Activated T-cell treated with anti-CD3 and anti-CD28 coated beads, Interleukin-2, amount 50 U/mL, for 4 hours (primary cell): Measurements from ENCODE around the gene OLR1. TPM values are rescaled to one million over a fixed set of nuclear protein-coding genes. Genes with fewer than 3 reads are reported as not detected.

Source experiments
- ATAC-seq, 2 donors: fragments of 200-7000 bp; cut with Tn5 transposase; one replicate each; pipeline ENCODE4 v1.10.0; 2021
- DNase-seq: peaks from one replicate; pipeline ENCODE4 v3.0.0-alpha.2; 2020
- H3K27me3 Mint-ChIP-seq: one replicate; pipeline ENCODE4 v1.8.0; 2021; ENCODE audit warnings: low read depth, mixed read lengths
- H3K36me3 Mint-ChIP-seq: one replicate; pipeline ENCODE4 v1.8.0; 2022; ENCODE audit warnings: mixed read lengths; ENCODE audit not compliant: insufficient read depth
- H3K4me1 Mint-ChIP-seq: one replicate; pipeline ENCODE4 v1.8.0; 2021; ENCODE audit warnings: low read depth, mixed read lengths
- H3K4me3 Mint-ChIP-seq: one replicate; pipeline ENCODE4 v1.8.0; 2021; ENCODE audit warnings: mild to moderate bottlenecking, moderate library complexity, mixed read lengths
- H3K9me3 Mint-ChIP-seq: one replicate; pipeline ENCODE4 v1.8.0; 2021; ENCODE audit warnings: mixed read lengths
- total RNA-seq, 3 donors: library from RNA; stranded (reverse); gene quantifications; one replicate each; pipeline ENCODE4 v1.2.1, GENCODE V29; 2021

Gene OLR1
- total RNA-seq, 3 donors from 2014 or later = not detected

GRCh38 chr12:10178821-10179220 lies 6.9 kb upstream of the OLR1 start, which contains the start of gene TMEM52B:
Gene TMEM52B, plus strand, starts transcription at chr12:10179032. Its CDS starts 543 bp downstream, at chr12:10179575.
- H3K36me3 Mint-ChIP-seq = no peaks in the 10 kb centered on the region
- H3K4me1 Mint-ChIP-seq = peaks cover 4% of the 10 kb centered on the region
- no peak within 1 kb of the TSS for H3K4me3 Mint-ChIP-seq
- DNase-seq = no peak
- H3K9me3 Mint-ChIP-seq = no peaks in the 10 kb centered on the region
- ATAC-seq = no peak
- peaks cover 41% of the 10 kb centered on the region for H3K27me3 Mint-ChIP-seq

- Mint-ChIP-seq H3K4me3 (no peak overlapping the region), H3K27me3 (peaks cover 37% of the 10 kb centered on the region), H3K4me1 (no peaks in the 10 kb centered on the region), H3K36me3 (no peaks in the 10 kb centered on the region), H3K9me3 (no peaks in the 10 kb centered on the region)
- ATAC-seq = no peak
- DNase-seq = no peak
Observed at GRCh38 chr12:10175846-10176636, 4.1 kb upstream of the OLR1 start.

- H3K36me3 Mint-ChIP-seq = no peaks in the 10 kb centered on the region
- ATAC-seq (no peak), DNase-seq (no peak)
- H3K9me3 Mint-ChIP-seq = no peaks in the 10 kb centered on the region
- no peak overlapping the region for H3K4me3 Mint-ChIP-seq
- peaks cover 35% of the 10 kb centered on the region for H3K27me3 Mint-ChIP-seq
- no peaks in the 10 kb centered on the region for H3K4me1 Mint-ChIP-seq
Observed at GRCh38 chr12:10174986-10175614, 3.2 kb upstream of the OLR1 start.

GRCh38 chr12:10170216-10170615 lies 1.7 kb downstream of the OLR1 start:
- peaks cover 25% of the 10 kb centered on the region for H3K27me3 Mint-ChIP-seq
- no peaks in the 10 kb centered on the region for H3K36me3 Mint-ChIP-seq
- no peak overlapping the region for H3K4me3 Mint-ChIP-seq
- H3K9me3 Mint-ChIP-seq = no peaks in the 10 kb centered on the region
- ATAC-seq = no peak
- no peaks in the 10 kb centered on the region for H3K4me1 Mint-ChIP-seq
- DNase-seq = no peak

- Mint-ChIP-seq H3K36me3 (no peaks in the 10 kb centered on the region), H3K9me3 (no peaks in the 10 kb centered on the region), H3K4me3 (no peak overlapping the region), H3K27me3 (peaks cover 17% of the 10 kb centered on the region), H3K4me1 (no peaks in the 10 kb centered on the region)
- DNase-seq (no peak), ATAC-seq (no peak)
Observed at GRCh38 chr12:10169104-10169503, 2.8 kb downstream of the OLR1 start.

GRCh38 chr12:10167599-10167998 lies 4.3 kb downstream of the OLR1 start:
- H3K27me3 Mint-ChIP-seq = peaks cover 15% of the 10 kb centered on the region
- DNase-seq (no peak), ATAC-seq (no peak)
- no peaks in the 10 kb centered on the region for H3K9me3 Mint-ChIP-seq
- H3K36me3 Mint-ChIP-seq = no peaks in the 10 kb centered on the region
- no peaks in the 10 kb centered on the region for H3K4me1 Mint-ChIP-seq
- H3K4me3 Mint-ChIP-seq = no peak overlapping the region

GRCh38 chr12:10165421-10165820 lies 6.5 kb downstream of the OLR1 start:
- Mint-ChIP-seq H3K4me1 (no peaks in the 10 kb centered on the region), H3K4me3 (no peak overlapping the region), H3K27me3 (peaks cover 4% of the 10 kb centered on the region), H3K36me3 (no peaks in the 10 kb centered on the region), H3K9me3 (no peaks in the 10 kb centered on the region)
- DNase-seq = no peak
- ATAC-seq = no peak

- DNase-seq (no peak), ATAC-seq (no peak)
- H3K9me3 Mint-ChIP-seq = no peaks in the 10 kb centered on the region
- H3K27me3 Mint-ChIP-seq = peaks cover 2% of the 10 kb centered on the region
- no peak overlapping the region for H3K4me3 Mint-ChIP-seq
- H3K36me3 Mint-ChIP-seq = no peaks in the 10 kb centered on the region
- no peaks in the 10 kb centered on the region for H3K4me1 Mint-ChIP-seq
Observed at GRCh38 chr12:10163084-10163483, 8.8 kb downstream of the OLR1 start.

GRCh38 chr12:10160617-10161385 lies 11.1 kb downstream of the OLR1 start:
- no peaks in the 10 kb centered on the region for H3K36me3 Mint-ChIP-seq
- H3K4me3 Mint-ChIP-seq = no peak overlapping the region
- no peak for DNase-seq
- no peaks in the 10 kb centered on the region for H3K27me3 Mint-ChIP-seq
- ATAC-seq = no peak
- H3K4me1 Mint-ChIP-seq = no peaks in the 10 kb centered on the region
- no peaks in the 10 kb centered on the region for H3K9me3 Mint-ChIP-seq

- no peaks in the 10 kb centered on the region for H3K9me3 Mint-ChIP-seq
- H3K4me1 Mint-ChIP-seq = peaks cover under 1% of the 10 kb centered on the region
- no peak overlapping the region for H3K4me3 Mint-ChIP-seq
- no peaks in the 10 kb centered on the region for H3K36me3 Mint-ChIP-seq
- ATAC-seq (no peak), DNase-seq (no peak)
- H3K27me3 Mint-ChIP-seq = peaks cover under 1% of the 10 kb centered on the region
Observed at GRCh38 chr12:10159280-10159679, 12.7 kb downstream of the OLR1 start.

GRCh38 chr12:10158406-10158805 lies 13.5 kb downstream of the OLR1 start:
- peaks cover 9% of the 10 kb centered on the region for H3K27me3 Mint-ChIP-seq
- H3K4me1 Mint-ChIP-seq = peaks cover 4% of the 10 kb centered on the region
- ATAC-seq = no peak
- H3K9me3 Mint-ChIP-seq = no peaks in the 10 kb centered on the region
- H3K36me3 Mint-ChIP-seq = no peaks in the 10 kb centered on the region
- no peak overlapping the region for H3K4me3 Mint-ChIP-seq
- DNase-seq = no peak

GRCh38 chr12:10155966-10156365 lies 16.0 kb downstream of the OLR1 start:
- peaks cover 13% of the 10 kb centered on the region for H3K27me3 Mint-ChIP-seq
- H3K4me1 Mint-ChIP-seq = peaks cover 7% of the 10 kb centered on the region
- no peaks in the 10 kb centered on the region for H3K9me3 Mint-ChIP-seq
- H3K36me3 Mint-ChIP-seq = no peaks in the 10 kb centered on the region
- no peak for DNase-seq
- ATAC-seq = no peak
- H3K4me3 Mint-ChIP-seq = no peak overlapping the region

- DNase-seq (no peak), ATAC-seq (no peak)
- peak overlapping the region; percentile 85 for H3K4me3 Mint-ChIP-seq
- H3K9me3 Mint-ChIP-seq = no peaks in the 10 kb centered on the region
- H3K27me3 Mint-ChIP-seq = peaks cover 13% of the 10 kb centered on the region
- H3K4me1 Mint-ChIP-seq = peaks cover 7% of the 10 kb centered on the region
- H3K36me3 Mint-ChIP-seq = no peaks in the 10 kb centered on the region
Observed at GRCh38 chr12:10154145-10154496, 17.8 kb downstream of the OLR1 start.

- Mint-ChIP-seq H3K27me3 (peaks cover 13% of the 10 kb centered on the region), H3K4me1 (peaks cover 7% of the 10 kb centered on the region), H3K36me3 (no peaks in the 10 kb centered on the region), H3K4me3 (peak overlapping the region; percentile 85), H3K9me3 (no peaks in the 10 kb centered on the region)
- ATAC-seq (peak; percentile 80 to 86), DNase-seq (peak; percentile 47)
Observed at GRCh38 chr12:10153271-10154144, 18.4 kb downstream of the OLR1 start.
